ENCODE measurements around the gene ZDHHC19. TPM values are rescaled to one million over a fixed set of nuclear protein-coding genes. Genes with fewer than 3 reads are reported as not detected.
"Not testable (repeated sequence)": the region's sequence is repeated elsewhere in the genome, so short reads cannot be mapped to it uniquely, and the experiment has no call there.

The ZDHHC19 gene
- polyA plus RNA-seq, 6 donors from 2014 or later: 4.7 to 39.3 (median 13.1) TPM

DNA sequence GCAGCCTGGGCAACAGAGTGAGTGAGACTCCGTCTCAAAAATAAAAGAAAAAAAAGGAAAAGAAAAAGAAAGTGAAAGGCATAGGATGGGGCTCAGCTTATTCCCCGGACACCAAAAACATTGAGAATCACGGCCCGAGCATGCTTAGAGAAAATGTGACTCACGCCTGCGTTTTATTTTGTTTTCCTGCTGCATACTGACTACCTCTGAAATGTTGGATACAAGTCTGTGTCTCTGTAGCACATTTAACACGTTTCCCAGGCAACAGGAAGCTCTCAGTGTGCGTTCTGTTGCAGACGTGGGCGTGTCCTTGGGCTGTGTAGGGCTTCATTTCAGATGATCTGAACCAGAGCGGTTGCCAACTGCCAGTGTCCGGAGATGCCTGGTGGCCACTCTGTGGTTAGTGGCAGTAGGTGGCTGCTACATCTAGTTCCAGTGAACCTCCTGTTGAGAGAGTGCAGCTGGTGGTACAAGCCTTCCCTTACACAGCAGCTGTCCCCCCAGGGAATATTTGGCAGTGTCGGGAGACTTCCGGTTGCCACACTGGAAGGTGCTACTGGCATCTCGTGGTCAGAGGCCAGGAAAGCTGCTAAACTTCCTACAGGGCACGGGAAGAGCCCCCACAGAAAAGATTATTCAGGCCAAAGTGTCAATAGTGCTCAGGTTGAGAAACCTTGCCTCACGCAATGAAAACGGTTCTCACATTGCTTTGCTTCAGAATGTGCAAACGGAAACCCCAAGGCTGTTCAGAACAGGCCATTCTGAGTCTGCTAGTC is 8.2 kb upstream of the ZDHHC19 start:
- H3K36me3 Mint-ChIP-seq: no peaks in the 10 kb centered on the region
- peak overlapping the region; percentile 84 to 94 (median 91) for H3K4me3 Mint-ChIP-seq
- no peaks in the 10 kb centered on the region for H3K27me3 Mint-ChIP-seq
- H3K27ac Mint-ChIP-seq: peak overlapping the region; percentile 25 to 95 (median 88)
- DNase-seq: peak; percentile 45
- H3K4me1 Mint-ChIP-seq: peaks cover 21 to 28% (median 27%) of the 10 kb centered on the region in 3 donors
- peaks cover 0 to 3% (median 0%) of the 10 kb centered on the region in 7 donors for H3K9me3 Mint-ChIP-seq
- peak; percentile 87 to 88 for ATAC-seq (ENCODE audit: low read depth in 2 of 2)

DNA sequence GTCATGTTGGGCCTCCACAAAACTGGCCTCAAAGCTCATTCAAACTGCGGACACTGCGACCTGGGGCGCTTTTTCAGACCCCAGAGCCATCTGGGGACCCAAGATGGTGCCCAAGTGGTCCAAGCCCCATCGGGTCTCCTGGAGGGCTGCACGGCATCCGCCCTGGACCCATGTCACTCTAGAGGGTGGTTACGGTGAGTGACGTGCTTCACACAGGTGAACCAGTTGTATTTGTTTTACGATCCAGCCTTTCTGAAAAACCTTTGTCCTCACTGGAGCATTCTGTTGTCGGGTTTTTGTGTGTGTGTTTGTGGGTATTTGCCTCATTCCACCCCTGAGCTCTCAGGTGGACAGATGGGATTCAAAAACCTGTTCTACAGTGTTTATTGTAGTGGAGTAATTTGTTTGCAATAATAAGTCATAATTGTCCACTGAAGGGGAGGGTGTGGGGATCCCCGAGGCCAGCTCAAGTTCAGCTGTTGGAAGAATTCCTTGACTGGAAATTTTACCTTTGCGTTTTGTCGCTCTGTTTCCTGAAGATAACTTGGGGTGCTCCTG is 7.0 kb upstream of the ZDHHC19 start:
- Mint-ChIP-seq H3K9me3 (peaks cover 0 to 3% (median 0%) of the 10 kb centered on the region in 7 donors), H3K27me3 (no peaks in the 10 kb centered on the region), H3K4me3 (peak overlapping the region in 6 of 8 donors; percentile 39 to 94 (median 88)), H3K4me1 (peaks cover 21 to 28% (median 27%) of the 10 kb centered on the region in 3 donors), H3K27ac (peak overlapping the region in 1 of 6 donors; percentile 95), H3K36me3 (no peaks in the 10 kb centered on the region)
- ATAC-seq (ENCODE audit: low read depth in 2 of 2): no peak
- DNase-seq: no peak

DNA sequence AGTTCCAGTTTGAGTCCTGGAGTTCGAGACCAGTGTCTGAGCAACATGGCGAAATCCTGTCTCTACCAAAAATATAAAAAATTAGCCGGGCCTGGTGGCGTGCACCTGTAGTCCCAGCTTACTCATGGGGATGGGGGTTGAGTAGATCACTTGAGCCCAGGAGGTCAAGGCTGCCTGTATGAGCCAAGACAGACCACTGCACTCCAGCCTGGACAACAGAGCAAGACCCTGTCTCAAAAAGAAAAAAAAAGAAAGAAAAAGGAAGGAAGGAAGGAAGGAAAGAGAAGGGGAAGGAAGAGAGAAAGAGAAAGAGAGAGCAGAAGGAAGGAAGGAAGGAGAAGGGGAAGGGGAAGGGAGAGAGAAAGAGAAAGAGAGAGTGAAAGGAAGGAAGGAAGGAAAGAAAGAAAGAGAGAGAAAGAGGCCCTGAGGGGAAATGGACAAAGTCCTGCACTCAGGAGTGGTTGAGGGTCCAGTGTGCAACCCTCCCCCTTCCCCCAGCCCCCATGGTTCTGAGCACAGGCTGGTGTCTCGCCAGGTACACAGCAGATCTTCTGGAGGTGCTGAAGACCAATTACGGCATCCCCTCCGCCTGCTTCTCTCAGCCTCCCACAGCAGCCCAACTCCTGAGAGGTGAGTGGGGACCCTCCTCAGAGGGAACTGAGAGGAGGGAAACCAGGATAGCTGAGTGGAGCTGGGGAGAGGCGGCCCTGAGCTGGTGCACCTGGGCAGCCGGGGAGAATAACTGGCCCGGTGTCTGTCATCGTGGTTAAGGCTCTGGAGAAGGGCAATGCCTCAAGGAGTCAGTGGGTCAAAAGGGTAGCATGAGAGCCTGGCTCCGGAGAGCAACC is 6.3 kb upstream of the ZDHHC19 start:
- Mint-ChIP-seq H3K4me1 (peaks cover 21 to 28% (median 27%) of the 10 kb centered on the region in 3 donors), H3K9me3 (peaks cover 0 to 3% (median 0%) of the 10 kb centered on the region in 7 donors)
- no peak for ATAC-seq (ENCODE audit: low read depth in 2 of 2)

DNA sequence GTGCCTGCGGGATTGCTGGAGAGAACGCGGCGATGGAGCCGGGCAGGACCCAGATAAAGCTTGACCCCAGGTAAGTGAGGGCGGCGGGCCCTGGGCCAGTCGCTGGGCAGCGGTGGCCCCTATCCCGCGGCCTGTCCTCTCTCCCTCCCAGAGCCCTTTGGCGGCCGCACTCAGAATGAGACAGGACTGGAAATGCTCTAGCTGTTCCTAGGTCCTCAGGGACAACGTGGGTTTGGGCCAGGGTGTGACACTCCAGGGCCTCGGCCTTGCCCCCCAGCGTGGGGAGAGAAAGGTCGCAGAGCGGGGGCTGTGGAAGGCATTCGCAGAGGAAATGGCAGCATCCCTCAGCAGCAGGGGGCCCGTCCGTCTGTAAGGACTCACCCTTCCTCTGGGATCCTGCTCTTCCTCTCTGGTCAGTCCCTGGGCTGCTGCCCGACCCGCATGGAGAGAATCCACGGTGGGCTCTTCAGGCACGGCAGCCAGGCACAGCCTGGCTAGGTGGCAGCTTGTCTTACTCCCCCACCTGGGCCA is 5.5 kb upstream of the ZDHHC19 start:
- Mint-ChIP-seq H3K36me3 (no peaks in the 10 kb centered on the region), H3K27ac (peak overlapping the region in 2 of 6 donors; percentile 56 to 62), H3K4me1 (peaks cover 21 to 28% (median 27%) of the 10 kb centered on the region in 3 donors), H3K4me3 (peak overlapping the region in 1 of 8 donors; percentile 65), H3K9me3 (peaks cover 0 to 3% (median 0%) of the 10 kb centered on the region in 7 donors), H3K27me3 (no peaks in the 10 kb centered on the region)
- ATAC-seq (ENCODE audit: low read depth in 2 of 2): no peak
- no peak for DNase-seq

More for the DNA sequence above, 6.3 kb upstream of the ZDHHC19 start:
- H3K4me3 Mint-ChIP-seq: peak overlapping the region; percentile 37 to 88 (median 72)
- no peak for DNase-seq
- peak overlapping the region in 3 of 6 donors; percentile 33 to 98 (median 62) for H3K27ac Mint-ChIP-seq
- H3K27me3 Mint-ChIP-seq: no peaks in the 10 kb centered on the region
- no peaks in the 10 kb centered on the region for H3K36me3 Mint-ChIP-seq

DNA sequence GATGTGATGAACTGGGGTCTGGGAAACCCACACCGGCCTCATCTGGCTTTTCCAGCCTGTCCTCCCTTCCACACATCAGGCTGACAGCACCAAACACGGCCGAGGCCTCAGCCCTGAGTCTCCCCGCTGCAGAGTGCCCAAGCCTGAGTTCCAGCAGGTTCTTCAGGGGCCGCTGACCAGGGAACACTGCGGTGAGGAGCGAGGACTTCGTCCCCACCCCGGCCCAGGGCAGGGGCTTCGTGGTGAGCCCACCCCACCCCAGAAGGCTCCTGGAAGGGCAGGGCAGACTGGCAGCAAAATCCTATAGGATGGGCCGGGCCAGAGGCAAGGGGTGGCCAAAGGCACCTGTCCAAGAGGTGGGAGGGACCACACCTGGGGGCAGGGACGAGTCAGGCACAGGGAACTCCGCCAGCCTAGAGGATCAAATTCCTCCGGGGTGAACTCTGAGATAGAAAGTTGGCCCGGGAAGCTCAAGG is 4.9 kb upstream of the ZDHHC19 start, which contains the start of gene SLC51A:
Gene SLC51A (plus strand): TSS at position 446 of the 476 bp plus-strand sequence. CDS start 179 bp downstream, outside the sequence.
- peaks cover 21 to 28% (median 27%) of the 10 kb centered on the region in 3 donors for H3K4me1 Mint-ChIP-seq
- H3K27me3 Mint-ChIP-seq: no peaks in the 10 kb centered on the region
- H3K4me3 Mint-ChIP-seq: peak within 1 kb of the TSS in 6 of 8 donors; percentile 59 to 88 (median 78)
- no peaks in the 10 kb centered on the region for H3K36me3 Mint-ChIP-seq
- H3K27ac Mint-ChIP-seq: peak within 1 kb of the TSS in 3 of 6 donors; percentile 33 to 98 (median 62)
- ATAC-seq (ENCODE audit: low read depth in 2 of 2) (no peak), DNase-seq (no peak)
- H3K9me3 Mint-ChIP-seq: peaks cover 0 to 3% (median 0%) of the 10 kb centered on the region in 7 donors

DNA sequence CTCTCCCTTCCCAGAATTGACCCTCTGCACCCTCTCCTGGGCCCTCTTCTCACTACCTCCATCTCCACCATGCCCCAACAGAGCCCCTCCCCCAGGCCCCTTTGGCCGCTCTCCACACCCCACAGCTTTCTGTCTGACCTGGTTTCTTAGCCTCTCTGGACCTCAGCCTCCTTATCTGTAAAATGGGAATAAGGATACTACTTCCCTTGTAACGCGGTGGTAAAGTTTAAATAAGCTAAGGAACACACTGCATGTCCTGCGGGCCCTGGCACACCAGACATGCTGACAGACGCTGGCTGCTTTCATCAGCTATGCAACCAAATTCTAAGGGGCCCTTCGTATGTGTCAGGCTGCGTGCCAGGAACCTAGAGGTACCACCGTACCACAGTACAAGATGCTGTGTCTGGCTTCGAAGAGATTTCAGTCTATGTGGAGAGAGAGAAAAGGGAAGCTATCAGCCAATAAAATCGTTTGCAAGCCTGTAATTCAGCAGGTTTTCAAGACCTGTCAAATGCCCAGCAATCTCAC is 4.4 kb upstream of the ZDHHC19 start:
- Mint-ChIP-seq H3K27me3 (no peaks in the 10 kb centered on the region), H3K4me1 (peaks cover 20 to 28% (median 27%) of the 10 kb centered on the region in 3 donors), H3K9me3 (peaks cover 0 to 3% (median 0%) of the 10 kb centered on the region in 7 donors), H3K36me3 (no peaks in the 10 kb centered on the region), H3K4me3 (peak overlapping the region in 1 of 8 donors; percentile 17), H3K27ac (peak overlapping the region in 1 of 6 donors; percentile 48)
- no peak for ATAC-seq (ENCODE audit: low read depth in 2 of 2)
- DNase-seq: no peak

DNA sequence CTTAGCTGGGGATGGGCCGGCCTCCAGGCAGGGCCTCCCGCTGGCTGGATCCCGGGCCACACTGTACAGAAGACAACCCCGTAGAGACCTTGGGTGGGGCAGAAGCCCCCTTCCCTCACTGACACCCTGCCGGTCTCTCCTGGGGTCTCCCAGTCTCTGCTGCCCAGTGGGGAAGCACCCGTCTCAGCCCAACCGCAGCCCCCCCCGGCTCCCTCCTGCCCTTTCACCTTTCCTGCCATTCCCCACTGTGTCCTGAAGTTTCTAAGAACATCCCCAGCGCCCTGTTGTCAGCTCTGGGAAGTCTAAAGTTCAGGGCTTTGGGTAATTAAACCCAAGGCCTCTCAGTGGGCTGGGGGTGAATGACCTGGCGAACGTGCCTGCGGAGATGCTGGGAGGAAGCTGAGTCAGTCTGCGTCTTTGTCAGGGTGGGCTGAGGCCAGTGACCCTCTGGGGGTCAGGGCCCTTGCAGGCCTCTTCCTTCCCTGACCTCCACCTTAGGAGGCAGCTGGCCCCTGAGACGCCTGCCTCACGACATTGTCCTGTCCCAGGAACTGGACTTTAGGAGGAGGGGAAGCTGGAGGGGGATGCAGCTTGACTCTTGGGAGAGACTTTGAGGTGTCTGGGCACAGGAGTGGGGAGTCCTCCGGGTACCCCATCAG is 3.7 kb upstream of the ZDHHC19 start:
- no peak for DNase-seq
- peaks cover 0 to 3% (median 0%) of the 10 kb centered on the region in 7 donors for H3K9me3 Mint-ChIP-seq
- ATAC-seq (ENCODE audit: low read depth in 2 of 2): no peak
- H3K4me1 Mint-ChIP-seq: peaks cover 17 to 24% (median 21%) of the 10 kb centered on the region in 3 donors
- peak overlapping the region in 1 of 8 donors; percentile 5 for H3K4me3 Mint-ChIP-seq
- no peaks in the 10 kb centered on the region for H3K27me3 Mint-ChIP-seq
- peak overlapping the region in 1 of 6 donors; percentile 22 for H3K27ac Mint-ChIP-seq
- no peaks in the 10 kb centered on the region for H3K36me3 Mint-ChIP-seq

DNA sequence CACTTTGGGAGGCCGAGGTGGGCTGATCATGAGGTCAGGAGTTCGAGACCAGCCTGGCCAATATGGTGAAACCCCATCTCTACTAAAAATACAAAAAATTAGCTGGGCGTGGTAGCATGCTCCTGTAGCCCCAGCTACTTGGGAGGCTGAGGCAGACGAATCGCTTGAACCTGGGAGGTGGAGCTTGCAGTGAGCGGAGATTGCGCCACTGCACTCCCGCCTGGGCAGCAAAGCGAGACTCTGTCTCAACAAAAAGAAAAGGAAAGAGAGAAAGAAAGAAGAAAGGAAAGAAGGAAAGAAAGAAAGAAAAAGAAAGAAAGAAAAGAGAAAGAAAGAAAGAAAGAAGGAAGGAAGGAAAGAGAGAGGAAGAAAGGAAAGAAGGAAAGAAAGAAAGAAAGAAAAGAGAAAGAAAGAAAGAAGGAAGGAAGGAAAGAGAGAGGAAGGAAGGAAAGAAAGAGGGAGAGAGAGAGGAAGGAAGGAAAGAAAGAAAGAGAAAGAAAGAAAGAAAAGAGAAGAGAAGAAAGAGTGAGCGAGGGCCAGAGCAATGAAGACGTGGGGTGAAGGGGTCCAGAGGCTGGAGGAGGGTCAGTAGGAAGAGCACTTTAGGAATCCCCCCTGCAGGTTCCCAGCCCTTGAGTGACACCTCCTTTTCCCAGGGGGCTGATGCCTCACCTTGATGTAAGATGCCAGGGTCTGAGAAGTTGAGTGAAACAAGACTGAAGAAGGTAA is 1.1 kb downstream of the ZDHHC19 start:
- Mint-ChIP-seq H3K4me3 (peak overlapping the region in 1 of 8 donors; percentile 12), H3K4me1 (peaks cover 21 to 33% (median 25%) of the 10 kb centered on the region in 3 donors), H3K27ac (peak overlapping the region in 2 of 6 donors; percentile 22 to 88)
- DNase-seq; H3K27me3 Mint-ChIP-seq; ATAC-seq (ENCODE audit: low read depth in 2 of 2); H3K36me3 Mint-ChIP-seq; H3K9me3 Mint-ChIP-seq: not testable (repeated sequence)

DNA sequence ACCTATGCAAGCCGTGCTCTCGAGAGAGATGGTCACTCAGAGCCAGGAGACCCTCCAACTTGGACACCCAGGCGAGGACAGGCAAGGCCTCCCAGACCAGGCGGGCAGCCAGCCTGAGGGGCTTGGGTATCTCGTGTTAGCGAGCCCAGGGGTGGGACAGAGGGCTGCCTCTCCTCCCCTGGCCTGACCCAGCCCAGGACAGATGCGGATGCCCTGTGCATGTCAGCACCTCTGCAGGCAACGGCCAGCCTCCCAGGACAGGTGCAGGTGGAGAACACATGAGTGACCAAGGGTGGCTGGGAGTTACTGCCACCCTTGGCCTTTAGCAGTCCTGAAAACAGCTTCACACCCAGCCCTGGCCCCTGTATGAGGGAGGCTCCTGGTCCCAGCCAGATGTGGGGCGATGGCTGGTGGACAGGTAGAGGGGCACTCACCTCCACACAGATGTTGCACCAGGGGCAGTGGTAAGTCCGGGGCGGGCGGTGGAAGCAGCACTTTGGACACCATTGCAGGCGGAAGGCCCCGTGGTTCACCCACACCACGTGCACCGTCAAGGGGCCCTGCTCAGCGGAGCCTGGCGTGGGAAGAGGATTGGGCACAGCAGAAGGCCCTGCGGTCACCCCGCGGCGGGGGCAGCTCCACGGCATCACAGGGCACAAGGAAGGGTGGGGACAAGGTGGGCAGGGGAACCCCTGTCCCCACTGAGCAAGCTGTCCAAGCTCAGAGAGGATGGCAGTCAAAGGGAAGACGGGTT is 2.1 kb downstream of the ZDHHC19 start:
- H3K9me3 Mint-ChIP-seq: no peaks in the 10 kb centered on the region
- peaks cover 27 to 43% (median 33%) of the 10 kb centered on the region in 3 donors for H3K4me1 Mint-ChIP-seq
- no peaks in the 10 kb centered on the region for H3K27me3 Mint-ChIP-seq
- no peaks in the 10 kb centered on the region for H3K36me3 Mint-ChIP-seq
- H3K27ac Mint-ChIP-seq: no peak overlapping the region
- DNase-seq: no peak
- peak overlapping the region in 6 of 8 donors; percentile 13 to 91 (median 76) for H3K4me3 Mint-ChIP-seq
- ATAC-seq (ENCODE audit: low read depth in 2 of 2): no peak

DNA sequence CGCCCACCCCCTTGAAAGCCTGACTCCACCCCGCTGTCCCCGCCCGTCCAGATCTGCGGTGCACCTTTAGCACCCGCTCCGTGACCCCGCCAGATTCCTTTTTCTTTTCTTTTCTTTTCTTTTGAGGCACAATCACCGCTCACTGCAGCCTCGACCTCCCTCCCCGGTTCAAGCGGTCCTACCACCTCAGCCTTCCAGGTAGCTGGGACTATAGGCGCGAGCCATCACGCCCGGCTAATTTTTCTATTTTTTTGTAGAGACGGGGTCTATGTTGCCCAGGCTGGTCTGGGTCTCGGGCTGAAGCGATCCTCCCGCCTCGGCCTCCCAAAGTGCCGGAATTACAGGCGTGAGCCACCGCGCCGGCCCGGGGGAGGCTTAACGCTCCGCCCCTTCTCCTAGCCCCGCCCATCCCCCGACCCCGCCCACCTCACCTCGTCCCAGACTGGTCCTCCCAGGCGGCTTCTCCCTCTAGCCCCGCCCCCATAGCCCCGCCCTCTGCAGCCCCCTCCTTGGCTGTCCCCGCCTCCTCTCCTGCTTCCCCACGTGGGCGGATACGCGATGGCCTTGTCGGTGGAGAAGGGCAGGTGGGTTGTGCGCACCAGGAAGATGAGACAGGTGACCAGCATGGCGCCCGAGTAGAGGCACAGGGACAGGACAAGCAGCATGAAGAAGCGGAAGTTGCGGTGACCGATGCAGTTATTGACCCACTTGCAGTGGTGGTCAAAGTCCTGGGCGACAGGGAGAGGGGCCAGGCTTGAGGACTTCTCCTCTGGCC is 3.2 kb downstream of the ZDHHC19 start:
- Mint-ChIP-seq H3K27ac (peak overlapping the region in 2 of 6 donors; percentile 78 to 91), H3K27me3 (no peaks in the 10 kb centered on the region), H3K36me3 (no peaks in the 10 kb centered on the region), H3K9me3 (no peaks in the 10 kb centered on the region), H3K4me3 (peak overlapping the region; percentile 82 to 94 (median 86)), H3K4me1 (peaks cover 38 to 54% (median 44%) of the 10 kb centered on the region in 3 donors)
- peak; percentile 52 for DNase-seq
- ATAC-seq (ENCODE audit: low read depth in 2 of 2): peak; percentile 56 to 63

Measured in naive B cell (primary cell).